Activated CD4-positive, alpha-beta T cell treated with anti-CD3 and anti-CD28 coated beads, Interleukin-10, Interleukin-2, amounts not matched to agents 100 ng/mL and 50 ng/mL, durations not matched to agents 16 hours and 8 hours (primary cell): ENCODE results near the gene MS4A12.
"Not testable (repeated sequence)": the region's sequence is repeated elsewhere in the genome, so short reads cannot be mapped to it uniquely, and the experiment has no call there.

Experiments used
- DNase-seq: peaks from one replicate; pipeline ENCODE4 v3.0.0-alpha.2; 2020

Gene MS4A12, protein sequence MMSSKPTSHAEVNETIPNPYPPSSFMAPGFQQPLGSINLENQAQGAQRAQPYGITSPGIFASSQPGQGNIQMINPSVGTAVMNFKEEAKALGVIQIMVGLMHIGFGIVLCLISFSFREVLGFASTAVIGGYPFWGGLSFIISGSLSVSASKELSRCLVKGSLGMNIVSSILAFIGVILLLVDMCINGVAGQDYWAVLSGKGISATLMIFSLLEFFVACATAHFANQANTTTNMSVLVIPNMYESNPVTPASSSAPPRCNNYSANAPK

DNA sequence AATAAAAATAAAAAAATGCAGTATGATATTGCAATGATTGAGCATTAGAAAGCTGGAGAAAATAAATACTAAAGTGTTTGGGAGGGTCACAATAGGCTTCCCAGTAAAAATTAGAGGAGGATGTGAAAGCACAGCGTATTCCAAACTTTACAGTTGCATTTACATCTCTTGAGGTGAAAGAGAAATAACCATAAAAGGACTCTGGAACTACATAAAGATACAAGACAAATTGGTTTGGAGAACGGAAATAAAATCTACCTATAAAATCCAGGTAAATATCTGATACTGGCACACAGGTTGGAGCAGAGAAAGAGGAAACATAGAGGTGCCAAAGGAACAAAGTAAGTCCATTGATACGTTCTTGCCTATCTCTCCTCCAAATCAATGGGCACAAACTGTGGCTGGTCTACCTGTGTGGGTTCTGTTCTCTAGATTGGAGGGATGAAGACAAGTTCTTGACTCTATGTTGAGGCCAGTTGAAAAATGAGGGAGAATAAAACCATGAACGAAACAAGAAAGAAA lies at the start of gene MS4A12:
Gene MS4A12, plus strand, starts transcription at position 291 of the 522 bp plus-strand sequence. CDS start 4,541 bp downstream, outside the sequence.
- DNase-seq: no peak

DNA sequence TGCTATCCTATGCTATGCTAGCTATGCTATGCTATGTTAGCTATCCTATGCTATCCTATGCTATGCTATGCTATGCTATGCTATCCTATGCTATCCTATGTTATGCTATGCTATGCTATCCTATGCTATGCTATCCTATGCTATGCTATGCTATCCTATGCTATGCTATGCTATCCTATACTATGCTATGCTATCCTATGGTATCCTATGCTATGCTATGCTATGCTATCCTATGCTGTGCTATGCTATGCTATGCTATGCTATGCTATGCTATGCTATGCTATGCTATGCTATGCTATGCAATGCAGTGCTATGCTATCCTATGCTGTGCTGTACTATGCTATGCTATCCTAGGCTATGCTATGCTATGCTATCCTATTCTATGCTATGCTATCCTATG lies 45.5 kb upstream of the MS4A12 start:
- no peak for DNase-seq

DNA sequence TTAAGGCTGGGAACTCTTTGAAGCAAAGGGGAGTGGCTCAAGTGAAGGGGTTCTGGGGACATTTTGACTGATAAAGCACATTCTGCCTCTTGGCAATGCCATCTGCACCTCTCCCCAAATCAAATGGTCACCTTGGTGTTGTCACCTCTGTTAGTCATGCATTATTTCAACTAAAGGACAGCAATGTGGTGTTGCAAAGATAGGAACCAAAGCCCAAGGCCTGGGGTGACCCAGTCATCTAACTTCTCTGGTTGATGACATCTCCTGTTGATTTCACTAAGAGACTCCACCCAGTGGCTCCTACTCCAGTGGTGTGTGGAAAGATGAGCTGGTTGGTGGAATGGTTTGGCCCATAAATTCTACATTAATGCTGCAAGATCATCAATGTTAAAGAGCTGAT lies 44.7 kb upstream of the MS4A12 start:
- no peak for DNase-seq

DNA sequence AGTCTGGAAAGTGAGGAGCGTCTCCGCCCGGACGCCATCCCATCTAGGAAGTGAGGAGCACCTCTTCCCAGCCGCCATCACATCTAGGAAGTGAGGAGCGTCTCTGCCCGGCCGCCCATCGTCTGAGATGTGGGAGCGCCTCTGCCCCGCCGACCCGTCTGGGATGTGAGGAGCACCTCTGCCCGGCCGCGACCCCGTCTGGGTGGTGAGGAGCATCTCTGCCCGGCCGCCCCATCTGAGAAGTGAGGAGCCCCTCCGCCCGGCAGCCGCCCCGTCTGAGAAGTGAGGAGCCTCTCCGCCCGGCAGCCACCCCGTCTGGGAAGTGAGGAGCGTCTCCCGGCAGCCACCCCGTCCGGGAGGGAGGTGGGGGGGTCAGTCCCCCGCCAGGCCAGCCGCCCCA lies 41.4 kb upstream of the MS4A12 start:
- not testable (repeated sequence) for DNase-seq

DNA sequence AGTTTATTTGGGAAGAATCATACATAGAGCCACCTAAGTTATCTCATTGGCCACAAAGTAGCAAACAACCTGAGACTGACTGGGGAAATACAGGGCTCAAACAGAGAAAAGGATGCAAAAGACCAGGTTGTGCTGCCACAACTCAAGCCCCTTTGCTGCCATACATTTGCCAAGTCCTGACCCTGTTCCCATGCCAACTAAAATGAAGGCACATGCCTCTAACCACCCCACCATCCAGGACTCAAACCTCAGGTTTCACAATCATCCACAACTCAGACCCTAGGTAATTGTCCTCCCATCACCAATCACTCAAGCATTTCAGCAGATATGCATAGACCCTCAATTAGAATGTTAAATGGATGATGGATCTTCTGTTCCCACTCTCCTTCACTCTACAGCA lies 38.4 kb upstream of the MS4A12 start:
- DNase-seq: no peak

DNA sequence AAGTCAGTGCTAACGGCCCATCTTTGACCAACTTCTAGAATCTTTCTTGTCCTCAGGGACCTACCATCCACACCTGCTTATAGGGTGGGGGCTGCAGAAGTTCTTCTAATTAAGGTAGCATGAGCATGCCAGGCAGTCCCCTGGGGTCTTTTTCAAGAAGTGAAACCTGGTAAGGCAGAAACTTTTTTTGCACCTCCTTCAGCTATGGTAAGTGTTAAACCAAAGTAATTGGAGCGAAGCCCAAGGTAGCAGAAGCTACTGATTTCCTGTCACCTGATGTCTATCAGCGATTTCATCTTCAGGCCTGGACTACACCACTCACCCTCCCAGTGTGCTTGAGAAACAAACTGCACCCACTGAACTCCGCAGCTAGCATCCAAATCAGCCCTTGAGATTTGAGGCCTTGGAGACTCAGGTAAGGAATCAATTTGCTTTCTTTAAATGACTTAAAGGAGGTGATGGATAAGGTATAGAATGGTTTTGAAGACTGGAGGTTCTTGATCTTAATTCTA lies 37.0 kb upstream of the MS4A12 start, which contains the start of gene MS4A1:
Gene MS4A1, plus strand, starts transcription at position 317 of the 512 bp plus-strand sequence. CDS start 6,528 bp downstream, outside the sequence.
- DNase-seq: no peak

DNA sequence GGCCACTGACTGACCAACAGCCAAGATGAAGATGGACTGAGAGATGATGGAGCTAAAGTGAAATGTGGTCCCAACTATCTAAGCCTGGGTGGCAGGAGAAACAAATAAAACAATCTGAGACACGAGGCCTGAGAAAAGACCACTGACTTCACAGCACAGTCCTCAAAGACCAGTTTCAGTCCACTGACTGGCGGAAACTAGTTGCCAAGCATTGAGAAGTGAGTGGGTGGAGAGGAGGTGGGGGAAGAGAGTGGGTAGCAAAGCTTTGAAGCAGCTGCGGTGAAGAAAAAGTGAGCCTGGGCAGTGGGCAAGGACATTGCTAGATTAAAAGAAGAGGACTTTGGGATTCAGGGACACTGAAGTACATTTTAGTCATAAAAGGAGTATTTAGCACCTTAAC lies 35.0 kb upstream of the MS4A12 start:
- no peak for DNase-seq

DNA sequence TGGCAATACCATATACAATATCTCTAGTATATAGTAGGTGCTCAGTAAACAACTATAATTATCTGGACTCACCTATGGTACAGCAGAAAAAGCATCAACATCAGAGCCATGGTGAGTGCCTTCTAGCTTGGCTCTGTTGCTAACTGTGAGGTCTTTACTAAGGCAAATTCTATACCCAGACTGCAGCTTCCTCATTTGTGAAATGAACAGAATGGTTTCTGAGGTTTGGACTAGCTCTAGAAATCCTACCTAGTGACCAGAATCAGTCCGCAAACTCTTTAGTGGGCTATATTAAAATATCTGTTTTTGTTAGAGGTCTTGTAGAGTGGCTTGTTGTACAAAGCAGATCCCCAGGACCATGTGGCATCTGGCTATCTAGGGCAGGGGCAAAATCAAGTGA lies 33.2 kb upstream of the MS4A12 start:
- DNase-seq: no peak

DNA sequence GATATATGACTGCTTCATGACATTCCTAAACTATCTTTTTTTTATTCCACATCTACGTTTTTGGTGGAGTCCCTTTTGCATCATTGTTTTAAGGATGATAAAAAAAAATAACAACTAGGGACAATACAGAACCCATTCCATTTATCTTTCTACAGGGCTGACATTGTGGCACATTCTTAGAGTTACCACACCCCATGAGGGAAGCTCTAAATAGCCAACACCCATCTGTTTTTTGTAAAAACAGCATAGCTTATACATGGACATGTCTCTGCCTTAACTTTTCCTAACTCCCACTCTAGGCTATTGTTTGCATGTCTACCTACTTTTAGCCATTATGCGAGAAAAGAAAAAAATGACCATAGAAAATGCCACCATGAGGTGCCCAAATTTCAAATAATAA lies 23.7 kb upstream of the MS4A12 start:
- DNase-seq: no peak

DNA sequence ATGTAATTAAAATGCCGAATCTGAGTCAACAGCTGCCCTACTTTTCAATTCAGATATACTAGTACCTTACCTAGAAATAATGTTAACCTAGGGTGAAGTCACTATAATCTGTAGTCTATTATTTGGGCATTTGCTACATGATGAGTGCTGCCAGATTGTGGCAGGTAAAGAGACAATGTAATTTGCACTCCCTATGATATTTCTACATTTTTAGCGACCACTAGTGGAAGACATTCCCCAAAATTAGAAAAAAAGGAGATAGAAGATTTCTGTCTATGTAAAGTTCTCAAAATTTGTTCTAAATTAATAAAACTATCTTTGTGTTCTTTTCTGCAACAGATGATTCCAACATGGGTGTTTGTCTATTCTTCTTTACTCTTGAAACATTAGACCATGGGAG lies 22.9 kb upstream of the MS4A12 start:
- DNase-seq: no peak

DNA sequence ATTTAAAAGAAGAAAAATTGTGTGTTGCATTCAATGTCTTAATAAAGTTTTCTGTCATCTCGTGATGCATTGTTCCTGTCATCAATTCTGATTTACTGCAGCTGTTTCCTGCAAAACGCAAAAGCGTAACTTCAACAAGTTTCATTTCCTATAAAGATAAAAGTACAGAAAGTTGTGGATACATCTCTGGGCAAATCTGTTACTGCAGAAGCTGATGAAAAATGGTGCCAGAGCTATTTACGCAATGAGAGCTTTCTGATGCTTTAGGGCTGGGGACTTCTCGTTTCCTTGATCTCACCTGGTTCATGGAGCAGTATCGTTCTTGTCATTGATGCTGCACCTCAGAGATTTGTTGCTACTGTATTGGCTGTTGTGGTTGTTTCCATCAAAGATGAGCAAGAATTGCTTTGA lies 15.5 kb upstream of the MS4A12 start:
- no peak for DNase-seq

DNA sequence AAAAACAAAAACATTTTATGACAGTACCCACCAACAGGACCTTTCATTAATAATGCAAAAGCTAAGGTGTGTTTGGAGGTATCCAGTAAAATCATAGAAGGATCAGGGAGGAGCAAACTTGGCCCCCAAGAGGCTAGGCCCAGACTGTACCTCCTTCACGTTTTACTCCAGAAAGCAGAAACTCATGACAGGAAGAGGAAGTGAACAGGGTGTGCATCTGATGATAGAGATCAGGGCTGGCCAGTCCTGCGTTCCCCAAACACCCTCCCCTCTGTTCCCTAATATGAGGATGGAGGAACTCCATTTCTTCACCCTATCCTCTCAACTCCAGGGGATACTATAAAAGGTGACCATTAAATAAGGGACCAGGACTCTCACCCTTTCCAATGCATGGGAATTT lies 10.2 kb upstream of the MS4A12 start:
- DNase-seq: no peak

DNA sequence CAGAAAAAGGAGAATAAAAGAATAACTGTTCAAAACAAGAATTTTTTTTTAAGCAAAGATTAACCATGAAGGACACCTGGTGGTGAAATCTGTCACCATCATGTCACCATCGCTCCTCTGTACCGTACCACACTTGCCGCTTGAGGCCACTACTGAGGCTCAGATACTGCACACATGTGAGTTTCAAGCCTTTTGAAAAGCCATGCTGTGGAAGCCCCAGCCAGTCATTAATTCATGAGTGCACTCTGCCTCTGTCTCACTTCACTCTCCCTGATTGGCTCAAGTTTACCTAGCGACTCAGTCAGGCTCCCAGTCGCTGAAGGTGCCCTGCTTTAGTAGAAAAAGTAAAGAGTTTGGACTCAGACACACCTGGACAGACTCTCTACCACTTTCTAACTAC lies 6.6 kb upstream of the MS4A12 start:
- DNase-seq: peak; percentile 31

DNA sequence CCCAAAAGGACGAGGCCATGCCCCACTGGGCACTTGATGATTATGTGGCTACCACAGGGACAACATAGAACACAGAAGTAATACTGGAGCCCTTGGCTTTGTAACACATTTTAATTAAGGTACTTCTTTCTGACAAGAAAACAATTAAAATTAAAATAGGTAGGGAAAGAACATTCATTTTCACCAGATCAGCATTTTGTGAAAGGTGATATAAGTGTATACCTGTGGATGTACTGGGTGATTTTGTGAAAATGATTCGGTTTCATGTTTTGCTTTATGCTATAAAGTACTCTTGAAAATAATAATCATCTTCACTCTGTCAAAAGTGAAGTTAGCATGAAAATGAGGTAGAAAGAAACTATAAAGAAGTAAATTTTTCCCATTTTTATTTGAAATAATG lies 876 bp downstream of the MS4A12 start:
- no peak for DNase-seq

DNA sequence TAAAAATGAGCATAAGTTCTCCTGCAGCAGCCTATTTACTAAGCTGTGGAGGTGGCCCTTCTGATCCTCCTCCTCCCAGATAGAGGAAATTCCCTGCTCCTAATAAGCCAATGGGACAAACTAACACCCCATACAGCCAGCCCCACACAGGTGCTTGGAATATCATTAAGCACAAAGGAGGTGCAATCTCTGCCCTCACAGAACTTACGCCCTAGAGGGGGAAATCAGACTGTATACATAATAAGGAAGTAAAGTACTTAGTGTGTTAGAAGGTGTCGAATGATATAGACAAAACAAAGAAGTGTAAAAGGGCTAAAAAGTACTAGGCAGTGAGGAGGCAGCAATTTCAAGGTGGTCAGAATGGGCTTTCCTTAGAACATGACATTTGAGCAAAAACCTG lies 5.8 kb downstream of the MS4A12 start:
- DNase-seq: no peak

DNA sequence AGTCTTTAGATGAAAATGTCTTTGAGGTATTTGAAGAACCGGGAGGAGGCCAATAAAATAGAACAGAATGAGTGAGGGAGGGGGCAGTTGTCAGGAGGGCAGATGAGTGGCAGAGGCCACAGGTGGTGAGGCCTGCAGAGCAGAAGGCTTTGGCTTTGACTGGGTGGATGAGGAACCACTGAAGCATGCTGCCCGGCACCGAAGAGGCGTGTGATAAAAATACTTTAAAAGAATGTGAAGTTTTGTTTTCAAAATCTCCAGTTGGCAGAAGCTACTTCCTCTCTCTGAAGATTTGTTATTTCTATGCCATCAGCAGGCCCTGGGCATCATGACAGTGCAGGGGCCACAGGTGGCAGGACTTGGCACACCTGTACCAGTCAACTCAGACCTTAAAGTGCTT lies 6.3 kb downstream of the MS4A12 start:
- DNase-seq: no peak

DNA sequence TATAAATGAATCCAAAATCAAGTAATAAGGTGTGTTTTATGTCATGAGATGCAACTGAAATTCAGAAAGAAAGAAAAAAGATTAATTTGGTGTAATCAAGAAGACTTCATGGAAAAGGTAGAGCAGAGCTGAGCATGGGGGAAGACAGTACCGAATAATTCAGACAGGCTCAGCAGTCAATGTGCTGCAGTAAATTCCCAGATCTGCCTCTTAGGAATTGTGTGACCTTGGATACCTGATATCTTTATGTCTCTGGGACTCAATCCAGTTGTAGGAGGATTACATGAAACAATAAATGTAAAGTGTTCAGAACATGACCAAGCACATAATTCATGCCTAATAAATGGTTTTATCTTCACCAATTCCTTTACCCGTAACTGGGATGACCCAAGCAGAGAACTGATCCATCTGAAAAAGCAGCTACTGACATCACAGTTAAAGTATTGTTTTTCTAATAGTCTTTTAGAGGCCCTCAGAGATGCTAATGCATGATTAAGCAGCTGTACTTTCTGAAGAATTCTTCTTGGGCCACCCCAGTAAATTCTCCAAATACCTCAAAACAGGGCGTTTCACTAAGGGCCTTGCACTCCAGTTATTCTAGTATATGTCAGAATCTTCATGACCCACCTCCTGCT lies 7.8 kb downstream of the MS4A12 start:
- no peak for DNase-seq

DNA sequence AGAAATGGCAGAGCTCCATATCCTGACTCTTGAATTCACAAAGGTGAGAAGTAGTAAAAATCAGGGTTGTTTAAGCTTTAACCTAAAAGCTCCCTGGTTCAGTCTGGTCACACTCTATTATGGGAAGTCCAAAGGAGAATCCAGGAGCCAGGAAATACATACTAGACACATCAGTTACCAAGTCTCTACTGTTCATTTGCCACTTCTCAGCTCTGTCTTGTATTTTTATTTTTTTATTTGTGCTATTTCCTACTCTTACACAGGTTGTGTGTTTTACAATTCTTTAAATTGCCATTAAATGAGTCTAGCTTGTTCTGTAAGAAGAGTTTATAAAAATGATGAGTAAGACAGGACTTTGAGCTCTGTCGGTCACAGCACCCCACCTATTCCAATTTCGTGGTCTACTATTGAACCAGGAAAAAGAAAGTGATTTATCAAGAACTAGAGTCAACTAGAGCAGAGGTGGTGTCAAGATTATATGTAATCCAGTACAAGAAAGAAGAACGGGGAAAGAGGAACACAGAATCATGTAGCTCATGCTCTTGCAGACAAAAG lies 9.7 kb downstream of the MS4A12 start:
- no peak for DNase-seq

DNA sequence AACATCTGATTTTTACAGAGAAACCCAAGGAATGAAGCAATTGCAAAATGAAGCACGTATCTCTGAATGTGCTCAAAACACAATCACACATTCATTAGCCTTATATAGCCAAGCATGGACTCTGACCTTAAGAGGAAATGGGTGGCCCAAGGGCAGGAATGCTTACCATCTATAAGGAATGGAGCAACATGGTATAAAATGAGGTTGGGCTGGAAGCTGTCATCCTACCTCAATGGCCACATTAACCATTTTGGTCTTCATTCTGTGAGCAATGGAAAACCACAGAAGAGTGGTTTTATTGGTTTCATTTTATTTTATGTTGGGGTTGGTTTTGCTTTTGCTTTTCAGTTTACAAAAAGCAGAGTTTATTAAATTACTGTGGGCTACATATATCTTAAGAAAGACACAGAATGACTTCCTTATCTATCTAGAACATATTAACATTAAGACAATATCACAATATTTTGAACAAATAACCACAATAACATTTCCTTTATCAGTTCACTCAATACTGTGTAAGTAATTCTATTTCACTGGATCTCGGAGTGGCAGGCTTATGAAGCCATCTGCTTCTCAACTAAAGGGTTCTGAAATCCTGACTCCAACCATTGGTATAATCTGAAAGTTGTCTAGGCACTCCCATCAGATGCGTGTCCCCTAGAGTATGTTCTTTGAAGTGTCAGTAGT lies 11.8 kb downstream of the MS4A12 start:
- peak; percentile 19 for DNase-seq

DNA sequence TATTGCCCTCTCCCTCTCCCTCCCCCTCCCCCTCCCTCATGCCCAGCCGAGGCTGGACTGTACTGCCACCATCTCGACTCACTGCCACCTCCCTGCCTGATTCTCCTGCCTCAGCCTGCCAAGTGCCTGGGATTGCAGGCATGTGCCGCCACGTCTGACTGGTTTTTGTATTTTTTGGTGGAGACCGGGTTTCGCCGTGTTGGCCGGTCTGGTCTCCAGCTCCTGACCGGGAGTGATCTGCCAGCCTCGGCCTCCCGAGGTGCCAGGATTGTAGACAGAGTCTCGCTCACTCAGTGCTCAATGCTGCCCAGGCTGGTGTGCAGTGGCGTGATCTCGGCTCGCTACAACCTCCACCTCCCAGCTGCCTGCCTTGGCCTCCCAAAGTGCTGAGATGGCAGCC lies 17.0 kb downstream of the MS4A12 start:
- DNase-seq: not testable (repeated sequence)

DNA sequence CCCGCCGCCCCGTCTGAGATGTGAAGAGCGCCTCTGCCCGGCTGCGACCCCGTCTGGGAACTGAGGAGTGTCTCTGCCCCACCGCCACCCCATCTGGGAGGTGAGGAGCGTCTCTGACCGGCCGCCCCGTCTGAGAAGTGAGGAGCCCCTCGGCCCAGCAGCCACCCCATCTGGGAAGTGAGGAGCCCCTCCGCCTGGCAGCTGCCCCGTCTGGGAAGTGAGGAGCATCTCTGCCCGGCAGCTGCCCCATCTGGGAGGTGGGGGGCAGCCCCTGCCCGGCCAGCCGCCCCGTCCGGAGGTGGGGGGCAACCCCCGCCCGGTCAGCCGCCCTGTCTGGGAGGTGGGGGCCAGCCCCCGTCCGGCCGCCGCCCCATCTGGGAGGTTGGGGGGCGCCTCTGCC lies 17.6 kb downstream of the MS4A12 start:
- not testable (repeated sequence) for DNase-seq

DNA sequence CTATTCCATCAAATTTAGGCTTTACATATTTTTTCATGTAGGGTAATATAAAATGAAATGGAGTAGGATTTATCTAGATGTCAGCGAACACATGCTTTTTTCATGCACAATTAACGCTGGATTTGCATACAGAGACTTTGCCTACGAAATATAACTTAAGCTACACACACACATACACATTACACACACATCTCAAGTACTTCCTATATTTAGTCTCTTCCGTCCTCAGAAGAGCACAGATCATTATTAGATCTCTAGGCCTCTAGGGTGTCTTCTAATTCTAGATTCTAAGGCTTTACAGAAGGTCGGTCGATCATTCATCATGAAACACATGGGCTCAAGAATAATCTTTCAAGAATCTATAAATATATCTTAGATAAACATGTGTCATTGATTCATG lies 18.8 kb downstream of the MS4A12 start:
- no peak for DNase-seq

DNA sequence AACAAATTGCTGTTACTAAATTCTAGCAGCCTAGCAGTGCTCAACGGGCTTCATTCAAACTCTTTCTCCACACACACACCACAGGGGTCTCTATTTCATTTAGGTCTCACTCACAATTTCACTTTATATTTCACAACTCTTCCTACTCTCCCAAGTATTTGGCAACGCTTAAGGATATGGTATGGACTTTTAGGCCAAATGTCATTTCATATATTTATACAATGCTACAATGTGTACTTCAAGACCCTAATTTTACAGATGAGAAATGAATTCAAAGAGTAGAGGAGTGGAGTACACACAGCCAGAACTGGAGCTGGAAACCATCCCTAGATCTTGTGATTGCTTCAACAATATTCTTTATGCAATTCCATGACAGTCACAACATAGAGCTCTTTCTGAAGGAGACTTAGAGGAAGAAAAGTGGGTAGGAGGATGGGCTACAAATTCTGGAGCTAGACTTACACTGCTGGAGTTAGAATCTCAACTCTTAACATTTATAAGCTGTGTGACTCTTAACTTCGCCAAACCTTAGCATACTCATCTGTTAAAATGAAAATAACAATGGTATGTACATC lies 20.2 kb downstream of the MS4A12 start:
- DNase-seq: no peak
